IPS DF 4.7 (cell line): ENCODE data around the gene ADD2.

Source experiments
- DNase-seq: peaks from one replicate; pipeline ENCODE4 v3.0.0-alpha.2; 2013; ENCODE audit warnings: low spot score; ENCODE audit errors: extremely low read depth

The ADD2 gene

DNA sequence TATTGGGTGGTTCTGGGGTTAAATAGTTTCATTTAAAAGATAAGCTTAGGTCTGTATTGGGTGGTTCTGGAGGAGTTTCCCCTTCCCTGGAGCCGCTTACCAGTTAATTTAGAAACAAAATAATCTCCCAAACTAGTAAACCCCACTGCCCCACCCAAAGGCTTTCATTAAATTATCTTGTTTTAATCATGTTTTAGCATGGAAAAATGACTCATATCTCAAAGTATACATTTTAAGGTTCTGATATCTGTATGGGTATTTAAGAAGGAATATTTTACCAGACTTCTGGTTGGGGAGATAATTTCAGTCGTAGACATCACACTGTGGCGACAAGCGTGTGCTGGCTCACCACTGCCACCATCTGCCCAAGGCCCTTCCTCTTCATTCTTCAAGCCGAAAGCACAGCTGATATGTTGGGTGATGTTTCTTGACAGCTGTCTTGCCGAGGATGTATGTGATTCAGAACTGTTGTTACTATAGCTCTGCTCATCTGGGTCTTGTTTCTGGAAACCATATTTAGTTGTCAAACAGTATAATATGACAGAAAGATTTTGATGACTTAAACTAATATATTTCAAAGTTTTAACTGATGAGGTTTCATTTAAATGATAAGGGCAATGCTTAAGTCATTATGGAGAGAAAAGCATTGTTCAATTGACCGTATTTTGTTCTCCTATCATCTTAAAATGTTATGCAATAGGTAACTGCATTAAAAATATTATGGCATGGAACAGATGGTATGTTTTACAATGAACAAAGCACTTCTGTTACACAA is 17.3 kb upstream of the ADD2 start:
- DNase-seq, result no peak

DNA sequence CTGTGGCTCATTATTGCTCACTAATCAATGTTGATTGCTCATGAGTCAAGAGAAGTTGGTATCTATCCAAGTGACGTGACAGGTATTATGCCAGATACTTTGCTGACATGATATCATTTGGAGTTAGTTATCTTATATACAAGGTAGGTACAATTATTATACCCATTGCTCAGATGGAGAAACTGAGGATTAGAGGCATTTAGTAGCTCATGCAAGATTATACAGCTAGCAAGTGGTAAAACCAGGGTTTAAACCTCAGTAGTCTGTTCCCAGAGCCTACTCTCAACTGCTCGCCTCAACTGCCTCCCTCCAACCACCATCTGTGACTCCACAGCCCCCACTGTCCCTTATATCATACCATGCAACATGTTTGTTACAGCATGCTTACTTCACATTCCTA is 16.3 kb upstream of the ADD2 start:
- DNase-seq, result no peak

DNA sequence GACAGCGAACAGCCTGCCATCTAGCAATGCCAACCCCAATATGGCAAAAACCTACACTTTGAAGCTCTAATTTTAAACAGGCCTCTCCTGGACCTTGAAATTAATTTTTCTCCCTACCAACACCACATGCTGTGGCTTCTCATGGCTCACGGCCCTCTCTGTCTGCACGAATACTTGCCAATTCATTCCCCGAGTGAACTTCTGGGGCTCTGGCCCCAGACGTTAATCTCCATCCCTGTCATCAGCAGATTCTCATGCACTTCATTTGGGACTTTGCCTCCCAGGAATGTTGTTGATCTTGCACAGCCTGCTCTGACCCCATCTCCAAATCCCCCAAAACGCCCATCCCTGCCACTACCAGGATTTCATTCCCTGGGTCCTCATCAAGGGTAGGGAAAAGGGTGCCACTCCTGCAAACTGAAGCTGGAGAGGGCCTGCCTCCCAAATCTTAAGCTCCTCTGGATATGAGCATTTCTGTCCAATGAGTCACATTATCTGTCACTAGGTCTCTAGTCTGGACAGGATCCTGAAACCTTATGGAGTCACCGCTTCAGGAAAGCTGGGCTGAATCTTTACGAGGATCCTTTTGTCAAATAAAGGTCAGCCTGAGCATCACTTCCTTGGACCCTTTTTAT is 12.0 kb upstream of the ADD2 start:
- no peak for DNase-seq

DNA sequence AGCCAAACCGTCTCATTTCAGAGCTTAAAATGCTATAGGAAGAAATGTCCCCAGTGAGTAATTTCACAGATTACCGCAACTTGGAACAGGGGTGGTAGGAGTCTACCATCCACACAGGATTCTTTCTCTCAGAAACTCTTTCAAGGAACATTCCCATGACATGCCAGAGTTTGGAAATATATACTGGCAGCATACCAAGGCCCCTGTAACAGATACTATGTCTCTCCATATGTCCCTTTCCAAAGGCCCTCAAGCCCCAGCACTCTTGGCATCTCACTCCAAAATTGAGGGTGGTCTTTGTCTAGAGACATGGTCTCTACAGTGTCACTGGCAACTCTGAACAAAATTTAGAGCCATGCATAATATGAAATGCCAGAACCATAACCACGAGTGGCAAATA is 11.5 kb upstream of the ADD2 start:
- DNase-seq, result no peak

DNA sequence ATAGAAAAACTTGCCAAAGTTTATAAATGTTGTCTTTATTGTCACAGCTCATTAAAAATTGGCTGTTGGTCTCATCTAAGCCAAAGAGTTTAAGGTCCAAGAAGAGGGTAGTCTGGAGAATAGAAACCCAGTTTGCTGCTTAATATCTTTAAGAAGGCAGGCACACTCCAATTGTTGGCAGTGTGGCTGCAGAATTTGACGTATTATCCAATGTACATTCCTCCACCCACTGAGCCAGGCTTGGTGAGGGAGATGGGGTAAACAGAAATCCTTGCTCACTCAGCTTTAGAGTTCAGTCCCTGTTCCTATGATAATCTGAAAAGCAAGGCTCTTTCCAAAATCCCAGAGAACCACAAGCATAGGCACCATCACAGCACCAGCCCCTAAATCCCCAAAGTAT is 10.7 kb upstream of the ADD2 start:
- no peak for DNase-seq

DNA sequence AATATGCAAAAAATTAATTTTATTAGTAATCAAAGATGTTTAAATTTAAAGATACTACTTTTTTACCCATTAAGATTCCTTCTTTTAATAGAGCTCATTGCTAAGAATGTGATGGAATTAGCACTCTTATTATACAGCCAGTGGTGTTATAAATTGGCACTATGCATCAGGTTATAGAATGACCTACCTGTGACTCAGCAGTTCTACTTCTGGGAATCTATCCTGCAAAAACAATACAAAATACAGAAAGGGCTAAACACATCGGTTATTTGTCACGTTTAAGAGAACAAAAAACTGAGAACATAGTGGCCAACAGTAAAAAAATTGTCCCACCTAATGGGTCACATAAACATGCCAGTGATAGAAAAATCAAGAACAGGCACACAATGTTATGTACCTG is 9.4 kb upstream of the ADD2 start:
- DNase-seq, result no peak

DNA sequence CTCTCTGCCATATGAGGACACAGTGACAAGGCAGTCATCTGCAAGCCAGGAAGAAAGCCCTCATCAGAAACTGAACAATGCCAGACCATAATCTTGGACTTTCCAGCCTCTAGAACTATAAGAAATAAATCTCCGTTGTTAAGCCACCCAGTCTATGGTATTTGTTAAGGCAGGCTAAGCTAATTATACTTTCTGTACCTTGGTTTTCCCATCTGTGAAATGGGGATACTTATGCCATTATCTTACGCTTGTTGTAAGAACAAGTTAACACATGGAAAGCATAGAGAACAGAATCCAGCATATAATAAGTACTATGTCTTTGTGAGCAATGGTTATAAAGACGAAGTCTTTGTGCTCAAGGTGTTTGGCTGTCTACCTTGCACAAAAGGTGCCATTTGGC is 8.3 kb upstream of the ADD2 start:
- DNase-seq, result no peak

DNA sequence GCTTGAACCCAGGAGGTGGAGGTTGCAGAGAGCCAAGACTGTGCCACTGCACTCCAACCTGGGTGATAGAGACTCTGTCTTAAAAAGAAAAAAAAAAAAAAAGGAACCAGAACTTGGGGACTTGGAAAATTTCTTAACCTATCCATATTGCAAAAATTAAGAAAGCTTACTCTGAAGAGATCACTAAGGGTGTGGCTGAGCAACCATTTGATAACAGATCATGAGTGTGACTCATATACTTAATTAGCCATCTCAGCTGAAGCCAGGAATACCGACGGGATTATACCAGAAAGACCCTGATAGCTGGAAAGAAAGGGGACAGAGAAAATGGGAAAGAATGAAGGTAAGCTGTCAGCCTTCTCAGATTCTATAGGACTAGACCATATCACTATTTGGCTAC is 7.1 kb upstream of the ADD2 start:
- no peak for DNase-seq

DNA sequence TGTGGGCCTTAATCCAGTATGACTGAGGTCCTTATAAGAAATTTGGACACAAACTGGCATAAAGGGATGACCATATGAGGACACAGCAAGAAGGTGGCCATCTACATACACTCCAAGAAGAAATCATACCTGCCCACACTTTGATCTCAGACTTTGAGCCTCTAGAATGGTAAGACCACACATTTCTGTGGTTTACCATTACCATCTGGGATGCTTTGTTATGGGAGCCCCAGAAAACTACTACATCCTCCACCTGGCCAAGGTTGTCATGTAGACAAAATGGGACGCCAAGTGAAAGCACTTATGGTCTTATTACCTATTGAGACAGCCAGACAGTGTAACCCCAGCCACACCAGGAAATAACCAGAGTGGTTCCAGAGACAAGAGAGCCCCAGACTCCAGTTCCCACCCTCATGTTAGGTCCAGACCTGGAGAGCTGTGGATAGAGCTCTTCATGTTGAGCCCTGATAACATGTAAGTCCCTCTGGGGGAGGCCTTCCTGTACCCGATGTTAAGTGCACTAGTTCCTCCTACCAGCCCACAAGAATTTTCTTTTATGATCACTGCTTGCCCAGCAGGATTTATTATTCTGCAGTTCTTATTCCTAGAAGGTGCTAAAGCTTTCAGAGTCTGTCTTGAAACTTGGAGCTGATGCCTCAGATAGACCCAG is 4.6 kb upstream of the ADD2 start:
- no peak for DNase-seq

DNA sequence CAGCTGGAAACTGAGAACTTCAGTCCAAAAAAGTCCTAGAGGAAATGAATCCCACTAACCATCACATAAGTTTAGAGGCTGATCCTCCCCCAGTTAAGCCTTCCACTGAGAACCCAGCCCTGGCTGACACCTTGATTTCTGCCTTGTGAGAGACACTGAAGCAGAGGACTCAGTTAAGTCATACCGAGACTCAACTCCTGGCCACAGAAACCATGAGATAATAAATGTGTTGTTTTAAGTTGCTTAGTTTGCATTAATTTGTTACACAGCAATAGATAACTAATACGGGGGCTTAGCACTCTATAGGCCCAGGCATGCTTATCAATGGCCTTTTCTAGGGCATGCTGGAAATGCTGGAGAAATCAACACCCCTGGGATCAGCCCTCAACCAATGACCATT is 3.4 kb upstream of the ADD2 start:
- DNase-seq, result no peak

DNA sequence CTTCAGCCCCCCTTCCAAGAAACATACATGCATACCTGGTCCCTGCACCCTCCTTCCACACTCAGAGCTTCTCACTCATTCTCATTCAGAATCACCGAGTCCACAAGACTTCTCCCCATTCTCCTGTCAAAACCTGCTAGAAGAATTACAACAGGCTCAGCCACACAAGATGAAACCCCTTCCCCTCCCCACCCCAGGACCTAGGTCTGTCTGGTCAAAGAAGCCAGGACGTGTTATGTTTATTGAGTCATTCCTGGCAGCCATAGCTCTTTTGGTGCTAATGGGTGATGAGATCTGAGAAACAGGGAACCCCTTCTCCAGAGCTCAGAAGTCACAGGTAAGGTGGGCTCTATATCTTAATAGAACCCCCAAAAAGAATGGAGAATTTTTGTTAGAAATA is 1.4 kb upstream of the ADD2 start:
- no peak for DNase-seq

DNA sequence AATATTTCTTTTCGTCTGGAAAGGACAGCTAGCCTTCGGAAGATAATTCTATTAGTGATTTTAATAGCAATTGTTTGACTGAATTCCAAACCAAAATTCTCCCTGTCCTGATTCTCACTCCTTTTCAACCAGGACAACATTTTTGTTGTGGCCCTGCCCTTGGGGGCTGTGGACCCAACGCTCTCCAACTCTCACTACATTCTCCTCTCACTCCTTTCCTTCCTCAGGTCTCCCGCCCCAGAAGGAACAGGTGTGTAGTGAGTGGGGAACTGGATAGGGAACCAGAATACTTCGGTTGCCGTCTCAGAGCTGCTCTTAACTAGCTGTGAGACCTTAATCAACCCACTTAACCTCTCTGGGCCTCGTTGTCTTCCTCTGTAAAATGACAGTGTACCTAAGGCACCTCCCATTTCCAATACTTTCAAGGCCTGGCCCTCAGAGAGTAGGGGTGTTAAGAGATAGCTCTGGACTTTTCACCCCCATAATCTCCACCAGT is 638 bp upstream of the ADD2 start:
- no peak for DNase-seq

DNA sequence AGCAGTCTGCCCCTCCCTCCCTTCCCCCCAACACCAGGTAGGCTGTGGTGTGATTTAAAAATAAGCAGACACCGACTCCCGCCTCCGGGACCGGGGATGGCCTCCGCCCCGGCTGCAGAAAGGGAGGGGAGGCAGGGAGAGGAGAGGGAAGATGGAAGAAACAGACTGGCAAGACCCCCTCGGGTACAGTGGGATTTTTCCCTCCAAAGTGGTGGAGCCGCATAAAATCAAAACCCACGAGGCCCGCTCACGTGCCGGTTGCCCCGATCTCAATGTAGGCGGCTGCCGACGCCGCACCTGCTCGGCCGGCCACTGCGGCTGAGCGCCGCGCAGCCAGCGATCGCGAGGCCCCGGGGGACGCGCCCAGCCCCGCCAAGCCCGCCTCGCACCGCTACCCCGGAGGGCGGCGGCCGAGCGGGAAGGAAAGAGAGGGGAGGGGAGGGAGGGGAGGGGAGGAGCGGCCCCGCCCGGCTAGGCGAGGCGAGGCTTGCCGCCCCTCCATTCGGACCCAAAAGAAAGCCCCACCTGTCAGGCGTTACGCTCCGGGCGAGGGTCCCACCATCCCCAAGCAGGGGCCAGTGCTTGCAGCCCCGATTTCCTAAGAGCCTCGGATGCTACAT is 811 bp downstream of the ADD2 start:
- no peak for DNase-seq

DNA sequence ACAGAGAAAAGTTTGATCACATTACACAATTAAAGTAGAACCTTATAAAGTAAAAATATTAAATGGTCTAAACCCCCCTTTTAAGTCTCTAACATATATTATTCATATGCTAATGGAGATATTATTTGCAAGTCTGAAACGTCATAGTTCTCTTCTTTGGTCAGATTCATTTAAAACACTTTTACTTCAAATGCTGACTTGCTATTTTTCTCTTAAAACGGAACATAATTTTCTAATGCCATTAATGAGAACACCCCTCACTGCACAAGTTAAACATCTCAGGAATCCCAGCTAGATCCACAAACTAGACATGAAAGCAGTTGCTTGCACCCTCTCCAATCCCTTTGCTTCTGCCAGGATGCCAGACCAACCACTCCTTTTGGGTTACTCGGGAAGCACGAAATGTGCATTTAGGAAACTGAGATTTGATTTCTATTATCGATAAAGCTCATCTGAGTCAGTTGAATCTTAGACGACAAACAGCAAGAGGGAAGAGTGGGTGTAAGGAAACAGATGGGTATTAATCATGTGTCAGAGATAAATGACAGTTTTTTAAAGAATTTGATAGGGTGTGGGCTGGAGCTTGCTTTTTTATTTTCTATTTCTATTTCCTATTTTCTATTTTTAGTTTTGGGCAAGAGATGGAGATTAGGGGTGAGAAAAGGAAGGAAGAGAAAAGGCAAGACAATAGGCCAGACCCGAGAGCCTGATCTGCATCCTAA is 1.5 kb downstream of the ADD2 start:
- DNase-seq, result no peak

DNA sequence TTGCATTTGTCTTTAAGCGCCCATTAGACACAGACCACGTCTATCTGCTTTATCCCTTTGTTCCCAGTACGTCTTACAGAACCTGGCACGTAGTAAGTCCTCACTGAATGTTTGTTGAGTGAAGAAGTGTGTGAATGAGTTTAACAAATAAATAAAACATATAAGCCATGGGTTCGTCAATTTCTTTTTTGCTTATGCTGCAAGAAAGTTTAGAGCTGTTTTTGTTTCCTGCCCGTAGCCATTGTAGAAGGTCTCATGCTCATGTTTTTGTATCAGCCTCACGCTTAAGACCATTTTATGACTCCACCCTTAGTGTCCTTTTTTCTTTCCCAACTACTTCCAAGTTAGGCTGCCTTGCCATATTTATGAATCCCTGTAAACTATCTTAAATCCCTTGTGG is 2.5 kb downstream of the ADD2 start:
- no peak for DNase-seq

DNA sequence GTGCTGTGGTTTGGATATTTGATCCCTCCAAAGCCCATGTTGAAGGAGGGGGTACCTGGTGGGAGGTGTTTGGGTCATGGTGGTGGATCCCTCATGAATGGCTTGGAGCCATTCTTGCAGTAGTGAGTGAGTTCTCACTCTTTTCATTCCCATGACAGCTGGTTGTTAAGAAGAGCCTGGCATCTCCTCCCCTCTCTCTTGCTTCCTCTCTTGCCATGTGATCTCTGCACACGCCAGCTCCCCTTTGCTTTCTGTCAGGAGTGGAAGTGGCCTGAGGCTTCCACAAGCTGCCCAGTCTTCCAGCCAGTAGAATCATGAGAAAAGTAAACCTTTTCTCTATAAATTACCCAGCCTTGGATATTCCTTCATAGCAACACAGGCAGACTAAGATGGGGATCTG is 8.6 kb downstream of the ADD2 start:
- no peak for DNase-seq

DNA sequence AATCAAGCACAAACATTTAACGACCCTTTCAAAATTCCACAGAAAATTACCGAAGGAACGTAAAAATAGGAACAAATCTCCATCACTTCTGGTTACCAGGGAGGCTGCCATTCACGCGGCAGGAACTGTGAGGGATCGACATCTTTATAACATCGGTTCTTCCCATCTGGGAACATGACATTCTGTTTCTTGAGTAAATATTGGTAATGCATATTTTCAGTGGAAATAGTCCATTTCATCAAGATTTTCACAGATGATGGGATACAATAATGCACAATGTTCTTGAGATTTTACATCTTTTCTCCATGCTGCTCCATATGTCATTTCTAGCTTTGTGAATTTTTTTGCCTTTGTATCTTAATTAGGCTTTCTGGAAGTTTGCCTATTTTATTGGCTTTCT is 10.0 kb downstream of the ADD2 start:
- DNase-seq, result no peak

DNA sequence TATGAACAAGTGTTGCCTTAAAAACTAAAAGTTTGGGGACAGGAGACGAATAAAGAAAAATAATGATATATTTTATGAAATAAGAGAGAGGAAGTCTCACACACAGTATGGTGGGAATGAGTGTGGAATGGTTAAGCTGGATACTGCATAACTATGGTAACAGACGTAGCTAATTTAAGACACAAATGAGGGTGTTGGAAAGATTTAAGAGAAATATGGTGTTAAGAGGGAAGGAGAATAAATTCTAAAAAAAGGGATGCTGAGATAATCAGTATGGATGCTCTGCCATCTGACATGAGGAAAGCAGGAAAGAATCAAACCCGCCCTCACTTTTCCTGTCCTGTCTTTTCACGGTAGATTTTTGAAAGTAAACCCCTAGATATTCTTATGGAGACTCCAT is 10.6 kb downstream of the ADD2 start:
- no peak for DNase-seq

DNA sequence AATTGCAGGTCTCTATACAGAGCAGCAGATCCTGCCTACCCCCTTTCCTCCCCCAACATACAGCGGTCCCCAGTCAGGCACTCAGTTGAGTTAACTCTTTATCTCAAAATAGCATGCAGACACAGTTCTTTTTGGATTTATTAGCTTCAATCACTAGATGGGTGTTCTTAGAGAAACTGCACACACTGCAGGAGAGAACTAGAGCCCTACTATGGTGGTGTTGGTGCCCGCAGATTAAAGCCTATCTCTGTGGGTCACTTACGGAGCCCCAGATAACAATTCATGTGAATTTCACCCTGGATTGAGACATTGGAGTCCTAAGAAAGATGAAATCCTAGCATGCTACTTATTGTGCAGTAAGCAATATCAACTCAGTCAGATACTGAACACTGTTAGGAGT is 11.9 kb downstream of the ADD2 start:
- no peak for DNase-seq

DNA sequence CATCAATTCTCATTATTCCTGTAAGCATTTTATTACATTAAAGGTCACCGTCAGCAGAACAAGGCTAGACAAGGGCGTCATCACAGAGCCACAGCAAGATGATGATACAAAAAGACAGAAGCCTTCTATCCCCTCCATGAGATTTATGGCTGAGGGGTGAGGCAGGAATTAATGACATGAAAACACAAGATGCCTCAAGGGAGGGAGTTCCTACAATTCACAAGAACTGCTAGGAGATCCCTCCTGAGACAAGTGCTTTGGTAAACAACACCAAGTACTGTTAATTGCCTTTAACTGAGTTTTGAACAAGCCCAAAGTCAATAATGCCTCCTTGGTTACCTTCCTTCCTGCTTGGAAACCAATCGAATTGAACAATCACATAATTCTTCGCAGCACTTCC is 14.1 kb downstream of the ADD2 start:
- no peak for DNase-seq

DNA sequence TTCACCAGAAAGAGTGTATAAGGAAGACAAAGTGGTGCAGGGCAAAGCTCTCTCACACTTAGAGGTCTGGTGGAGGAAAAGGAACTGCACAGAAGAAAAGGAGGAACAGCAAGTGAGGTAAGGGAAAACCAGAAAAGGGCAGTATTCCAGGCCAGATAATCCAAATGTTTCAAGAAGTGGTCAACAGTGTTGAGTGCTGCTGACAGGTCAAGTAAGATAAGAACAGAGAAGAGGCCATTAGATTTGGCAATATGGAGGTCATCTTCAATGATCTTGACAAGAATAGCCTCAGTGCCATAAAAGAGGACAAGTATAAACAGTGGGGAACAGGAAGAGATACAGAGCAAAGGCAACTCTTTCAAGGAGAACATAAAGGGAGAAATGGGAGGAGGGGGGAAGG is 15.0 kb downstream of the ADD2 start:
- no peak for DNase-seq

DNA sequence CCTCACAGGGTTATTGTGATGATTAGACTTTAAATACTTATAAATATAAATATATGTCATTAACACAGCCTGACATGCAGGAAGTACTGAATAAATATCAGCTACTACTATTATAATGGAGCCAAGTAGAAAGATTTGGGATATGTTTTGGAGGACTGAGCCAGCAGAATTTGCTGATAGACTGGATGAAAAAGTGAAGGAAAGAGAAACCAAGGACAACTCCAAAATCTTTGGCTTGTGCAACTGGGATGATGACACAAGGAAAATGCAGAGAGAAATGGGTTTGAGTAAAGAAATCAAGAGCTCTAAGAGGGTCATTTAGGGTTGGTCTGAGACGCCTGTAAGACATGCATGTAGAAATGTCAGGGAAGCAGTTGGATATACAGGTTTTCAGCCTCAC is 15.6 kb downstream of the ADD2 start:
- no peak for DNase-seq
